OCI-LY7 (cell line): ENCODE measurements around the gene SETBP1. TPM values are rescaled to one million over a fixed set of nuclear protein-coding genes. Genes with fewer than 3 reads are reported as not detected.

ENCODE experiments used
- BruUV-seq: library from RNA; stranded (reverse); fragments of 400-500 nt; replicated peaks from 2 replicates; lab custom pipeline; 2021; lab: Mats Ljungman, UMichigan
- CTCF ChIA-PET: fragments of 300-600 bp; sonication (Branson Sonifier 250); formaldehyde crosslinking; loops from one replicate; lab custom pipeline; 2022; ENCODE audit warnings: antibody characterized with exemption; ENCODE audit not compliant: unreplicated experiment; lab: Charles Lee
- POLR2A ChIA-PET: fragments of 300-600 bp; sonication (Branson Sonifier 250); formaldehyde crosslinking; loops from one replicate; lab custom pipeline; 2022; ENCODE audit warnings: antibody characterized with exemption; lab: Charles Lee
- DNase-seq: peaks from one replicate; pipeline ENCODE4 v3.0.0-alpha.2; 2015; ENCODE audit warnings: low spot score
- H2AFZ ChIP-seq: fragments of 200-600 bp; sonication (generic), shearing (Covaris generic); 2 replicates; pipeline ENCODE4 v1.6.1; 2014; ENCODE audit warnings: mild to moderate bottlenecking, antibody characterized with exemption, low read length, moderate library complexity
- H3K27ac ChIP-seq: fragments of 200-600 bp; sonication (generic); 2 replicates; pipeline ENCODE4 v1.5.1; 2014; ENCODE audit warnings: mixed run types, low read depth, mild to moderate bottlenecking, moderate library complexity, low read length, inconsistent platforms; ENCODE audit not compliant: poor library complexity, severe bottlenecking
- H3K36me3 ChIP-seq: fragments of 200-600 bp; sonication (generic); 2 replicates; pipeline ENCODE4 v1.6.1; 2014; ENCODE audit warnings: mild to moderate bottlenecking, antibody characterized with exemption, low read length, moderate library complexity, mixed read lengths; ENCODE audit not compliant: insufficient read depth
- H3K4me1 ChIP-seq: fragments of 200-600 bp; sonication (generic); 2 replicates; pipeline ENCODE4 v1.5.1; 2014; ENCODE audit warnings: mild to moderate bottlenecking, low read length; ENCODE audit not compliant: insufficient read depth, poor library complexity, severe bottlenecking
- H3K4me2 ChIP-seq: fragments of 200-600 bp; sonication (generic); 2 replicates; pipeline ENCODE4 v1.6.1; 2014; ENCODE audit warnings: mild to moderate bottlenecking, low read length
- H3K4me3 ChIP-seq: fragments of 200-600 bp; sonication (generic); 2 replicates; pipeline ENCODE4 v1.5.1; 2014; ENCODE audit warnings: mild to moderate bottlenecking, low read depth, low read length; ENCODE audit not compliant: poor library complexity, severe bottlenecking
- H3K79me2 ChIP-seq: fragments of 200-600 bp; sonication (generic); 2 replicates; pipeline ENCODE4 v1.6.1; 2016; ENCODE audit warnings: low read depth, mild to moderate bottlenecking, low read length, moderate library complexity, mixed read lengths; ENCODE audit not compliant: insufficient read depth
- H3K9me2 ChIP-seq: fragments of 200-600 bp; sonication (generic); 2 replicates; pipeline ENCODE4 v1.6.1; 2016; ENCODE audit warnings: mild to moderate bottlenecking, low read length, mixed read lengths; ENCODE audit not compliant: insufficient read depth
- H3K9me3 ChIP-seq: fragments of 200-600 bp; sonication (generic); 2 replicates; pipeline ENCODE4 v1.6.1; 2014; ENCODE audit warnings: mild to moderate bottlenecking, mixed run types, low read length, mixed read lengths
- H4K20me1 ChIP-seq: fragments of 200-600 bp; sonication (generic); 2 replicates; pipeline ENCODE4 v1.6.1; 2014; ENCODE audit warnings: mild to moderate bottlenecking, antibody characterized with exemption, low read length, moderate library complexity, mixed read lengths; ENCODE audit not compliant: insufficient read depth
- EZH2phosphoT487 ChIP-seq: fragments of 200-600 bp; sonication (generic); IDR thresholded peaks from 2 replicates; pipeline ENCODE4 v1.6.1; 2018; ENCODE audit warnings: low read depth, borderline replicate concordance, mild to moderate bottlenecking, mixed run types, antibody characterized with exemption, low read length, moderate library complexity, mixed read lengths
- intact Hi-C: fragments of 100-400 bp; cut with micrococcal nuclease; formaldehyde crosslinking; loops from one replicate; pipeline ENCODE4 v1.10.0; 2022; ENCODE audit not compliant: unreplicated experiment
- total RNA-seq, 2 experiments: library from RNA; depleted of rRNA in 1 of 2; stranded (reverse); fragments of >200 nt in 1 of 2; shearing (Covaris generic) in 1 of 2; gene quantifications; 2 replicates each; pipeline ENCODE4 v1.2.3, GENCODE V29; 2014 to 2022
- TF ChIP-seq, protein P1 (sequence below): fragments of 200-600 bp; sonication (generic); conservative IDR thresholded peaks from 2 replicates; pipeline ENCODE4 v1.5.1; 2014; ENCODE audit warnings: mild to moderate bottlenecking, antibody characterized with exemption, low read length, moderate library complexity, mixed read lengths

SETBP1 gene
- total RNA-seq, 2 experiments from 2014 or later = 2.6 to 9.1 TPM

DNA sequence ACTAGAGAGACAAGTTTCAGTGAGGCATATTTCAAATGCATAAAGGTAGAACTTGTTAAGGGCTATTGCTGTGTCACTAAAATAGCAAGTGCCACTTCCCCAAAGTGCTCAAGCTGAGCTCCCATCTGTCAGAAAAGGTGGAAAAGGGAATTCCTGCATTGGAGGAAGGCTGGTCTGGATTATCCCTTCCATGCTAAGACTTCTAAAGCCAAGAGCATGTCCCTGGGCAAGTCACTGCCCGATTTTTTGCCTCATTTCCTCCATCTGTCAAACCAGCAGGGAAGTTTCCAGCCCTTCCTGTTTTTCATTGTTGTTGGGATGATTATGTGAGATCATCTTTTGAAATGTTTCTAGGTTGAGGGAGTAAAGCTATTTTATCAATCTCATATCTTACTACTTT lies 175.5 kb downstream of the SETBP1 start:
- TF ChIP-seq, protein P1, sequence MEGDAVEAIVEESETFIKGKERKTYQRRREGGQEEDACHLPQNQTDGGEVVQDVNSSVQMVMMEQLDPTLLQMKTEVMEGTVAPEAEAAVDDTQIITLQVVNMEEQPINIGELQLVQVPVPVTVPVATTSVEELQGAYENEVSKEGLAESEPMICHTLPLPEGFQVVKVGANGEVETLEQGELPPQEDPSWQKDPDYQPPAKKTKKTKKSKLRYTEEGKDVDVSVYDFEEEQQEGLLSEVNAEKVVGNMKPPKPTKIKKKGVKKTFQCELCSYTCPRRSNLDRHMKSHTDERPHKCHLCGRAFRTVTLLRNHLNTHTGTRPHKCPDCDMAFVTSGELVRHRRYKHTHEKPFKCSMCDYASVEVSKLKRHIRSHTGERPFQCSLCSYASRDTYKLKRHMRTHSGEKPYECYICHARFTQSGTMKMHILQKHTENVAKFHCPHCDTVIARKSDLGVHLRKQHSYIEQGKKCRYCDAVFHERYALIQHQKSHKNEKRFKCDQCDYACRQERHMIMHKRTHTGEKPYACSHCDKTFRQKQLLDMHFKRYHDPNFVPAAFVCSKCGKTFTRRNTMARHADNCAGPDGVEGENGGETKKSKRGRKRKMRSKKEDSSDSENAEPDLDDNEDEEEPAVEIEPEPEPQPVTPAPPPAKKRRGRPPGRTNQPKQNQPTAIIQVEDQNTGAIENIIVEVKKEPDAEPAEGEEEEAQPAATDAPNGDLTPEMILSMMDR = no peak
- no peak for TF ChIP-seq EZH2phosphoT487
- no peak overlapping the region for H3K4me2 ChIP-seq
- H3K79me2 ChIP-seq = no peaks in the 10 kb centered on the region
- no peak overlapping the region for H3K4me3 ChIP-seq
- H3K27ac ChIP-seq = no peak overlapping the region
- H3K4me1 ChIP-seq = no peaks in the 10 kb centered on the region
- BruUV-seq = no TSS peak
- ChIA-PET CTCF (no interaction called here), POLR2A (interaction anchor here (0.6 kb wide), 1 partner anchor 184 kb away, joined by 3 read pairs; no protein-coding TSS in a partner anchor)
- no peaks in the 10 kb centered on the region for H3K9me2 ChIP-seq
- H3K36me3 ChIP-seq = no peaks in the 10 kb centered on the region
- H3K9me3 ChIP-seq = no peaks in the 10 kb centered on the region
- H2AFZ ChIP-seq = no peak overlapping the region
- no peak for DNase-seq
- intact Hi-C loops = no loop called here
- H4K20me1 ChIP-seq = no peaks in the 10 kb centered on the region

DNA sequence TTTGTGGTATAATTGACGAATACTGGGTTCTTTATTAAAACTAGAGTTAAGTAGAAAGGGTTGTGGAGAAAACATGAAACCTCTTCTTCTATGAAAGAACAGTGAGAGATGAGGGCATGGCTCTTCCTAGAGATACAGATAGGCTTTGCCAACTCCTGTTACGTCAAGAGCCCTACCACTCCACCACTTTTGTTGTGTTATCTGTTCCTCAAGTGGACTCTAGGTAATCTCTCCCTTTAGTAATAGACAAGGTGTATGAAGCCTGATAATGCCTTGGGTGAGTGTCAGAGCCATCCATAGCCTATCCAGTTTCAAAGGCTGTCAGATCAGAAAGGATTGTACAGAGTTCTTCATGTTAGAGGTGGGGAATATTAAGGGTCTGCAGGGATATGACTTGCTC lies 176.4 kb downstream of the SETBP1 start:
- Histone ChIP-seq H3K4me3 (no peak overlapping the region), H4K20me1 (no peaks in the 10 kb centered on the region), H2AFZ (no peak overlapping the region), H3K9me2 (no peaks in the 10 kb centered on the region), H3K36me3 (no peaks in the 10 kb centered on the region), H3K79me2 (no peaks in the 10 kb centered on the region), H3K4me1 (no peaks in the 10 kb centered on the region), H3K4me2 (no peak overlapping the region), H3K9me3 (no peaks in the 10 kb centered on the region), H3K27ac (no peak overlapping the region)
- CTCF ChIA-PET = no interaction called here
- DNase-seq = no peak
- intact Hi-C loops = no loop called here
- BruUV-seq = no TSS peak
- TF ChIP-seq EZH2phosphoT487 = no peak
- TF ChIP-seq, protein P1 = no peak
- POLR2A ChIA-PET = no interaction called here

DNA sequence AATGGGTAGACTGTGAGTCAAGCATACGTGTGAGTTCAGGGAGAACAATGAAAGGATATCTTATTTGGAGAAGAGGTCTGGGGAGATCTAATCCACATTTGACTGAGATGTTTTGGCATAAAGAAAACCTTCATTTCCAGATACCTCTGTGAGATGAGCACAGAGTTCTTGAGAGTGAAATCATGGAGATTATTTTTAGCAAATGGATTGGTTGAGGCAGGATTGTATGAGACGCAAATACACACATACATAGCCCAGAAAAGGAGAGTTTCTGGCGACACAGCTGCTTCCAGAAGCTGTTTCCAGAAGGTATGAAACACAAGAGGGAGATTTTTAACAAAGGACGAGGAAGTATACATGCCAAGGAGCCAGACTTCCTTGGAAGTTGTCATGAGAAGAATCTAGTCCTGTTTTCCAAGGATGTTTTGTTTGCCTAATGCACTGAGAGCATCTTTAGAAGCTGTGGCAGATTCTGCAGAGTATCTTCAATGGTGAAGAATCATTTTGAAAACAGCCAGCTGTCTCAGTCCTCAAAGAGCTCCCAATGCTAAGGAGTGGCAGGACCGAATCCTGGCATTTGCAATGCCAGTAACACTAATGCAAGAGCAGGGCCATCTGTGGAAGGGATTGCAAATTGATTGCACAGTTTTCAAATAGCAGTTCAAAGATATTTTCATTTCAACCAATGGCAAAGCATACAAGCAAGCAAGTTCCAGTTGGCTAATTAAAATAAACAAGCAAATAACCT lies 177.2 kb downstream of the SETBP1 start:
- Histone ChIP-seq H3K79me2 (no peaks in the 10 kb centered on the region), H4K20me1 (no peaks in the 10 kb centered on the region), H3K4me2 (no peak overlapping the region), H3K36me3 (no peaks in the 10 kb centered on the region), H3K27ac (no peak overlapping the region), H2AFZ (no peak overlapping the region), H3K9me3 (no peaks in the 10 kb centered on the region), H3K4me3 (no peak overlapping the region), H3K4me1 (no peaks in the 10 kb centered on the region), H3K9me2 (no peaks in the 10 kb centered on the region)
- TF ChIP-seq EZH2phosphoT487 = no peak
- TF ChIP-seq, protein P1 = no peak
- BruUV-seq = no TSS peak
- POLR2A ChIA-PET = no interaction called here
- CTCF ChIA-PET = no interaction called here
- DNase-seq = no peak
- intact Hi-C loops = no loop called here
